Renal cortical epithelial cell (primary cell): ENCODE results near the gene KLHL5. TPM values are rescaled to one million over a fixed set of nuclear protein-coding genes. Genes with fewer than 3 reads are reported as not detected.
"Not testable (repeated sequence)": the region's sequence is repeated elsewhere in the genome, so short reads cannot be mapped to it uniquely, and the experiment has no call there.

ENCODE experiments used
- DNase-seq: peaks from one replicate; pipeline ENCODE4 v3.0.0-alpha.2; 2011; ENCODE audit warnings: low read depth
- total RNA-seq: library from RNA; depleted of rRNA; stranded (reverse); fragments of >200 nt; gene quantifications from 2 replicates; pipeline ENCODE4 v1.2.3, GENCODE V29; 2014

KLHL5 gene, protein sequence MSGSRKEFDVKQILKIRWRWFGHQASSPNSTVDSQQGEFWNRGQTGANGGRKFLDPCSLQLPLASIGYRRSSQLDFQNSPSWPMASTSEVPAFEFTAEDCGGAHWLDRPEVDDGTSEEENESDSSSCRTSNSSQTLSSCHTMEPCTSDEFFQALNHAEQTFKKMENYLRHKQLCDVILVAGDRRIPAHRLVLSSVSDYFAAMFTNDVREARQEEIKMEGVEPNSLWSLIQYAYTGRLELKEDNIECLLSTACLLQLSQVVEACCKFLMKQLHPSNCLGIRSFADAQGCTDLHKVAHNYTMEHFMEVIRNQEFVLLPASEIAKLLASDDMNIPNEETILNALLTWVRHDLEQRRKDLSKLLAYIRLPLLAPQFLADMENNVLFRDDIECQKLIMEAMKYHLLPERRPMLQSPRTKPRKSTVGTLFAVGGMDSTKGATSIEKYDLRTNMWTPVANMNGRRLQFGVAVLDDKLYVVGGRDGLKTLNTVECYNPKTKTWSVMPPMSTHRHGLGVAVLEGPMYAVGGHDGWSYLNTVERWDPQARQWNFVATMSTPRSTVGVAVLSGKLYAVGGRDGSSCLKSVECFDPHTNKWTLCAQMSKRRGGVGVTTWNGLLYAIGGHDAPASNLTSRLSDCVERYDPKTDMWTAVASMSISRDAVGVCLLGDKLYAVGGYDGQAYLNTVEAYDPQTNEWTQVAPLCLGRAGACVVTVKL
- 82.3 and 100 TPM in 2 replicates for total RNA-seq

DNA sequence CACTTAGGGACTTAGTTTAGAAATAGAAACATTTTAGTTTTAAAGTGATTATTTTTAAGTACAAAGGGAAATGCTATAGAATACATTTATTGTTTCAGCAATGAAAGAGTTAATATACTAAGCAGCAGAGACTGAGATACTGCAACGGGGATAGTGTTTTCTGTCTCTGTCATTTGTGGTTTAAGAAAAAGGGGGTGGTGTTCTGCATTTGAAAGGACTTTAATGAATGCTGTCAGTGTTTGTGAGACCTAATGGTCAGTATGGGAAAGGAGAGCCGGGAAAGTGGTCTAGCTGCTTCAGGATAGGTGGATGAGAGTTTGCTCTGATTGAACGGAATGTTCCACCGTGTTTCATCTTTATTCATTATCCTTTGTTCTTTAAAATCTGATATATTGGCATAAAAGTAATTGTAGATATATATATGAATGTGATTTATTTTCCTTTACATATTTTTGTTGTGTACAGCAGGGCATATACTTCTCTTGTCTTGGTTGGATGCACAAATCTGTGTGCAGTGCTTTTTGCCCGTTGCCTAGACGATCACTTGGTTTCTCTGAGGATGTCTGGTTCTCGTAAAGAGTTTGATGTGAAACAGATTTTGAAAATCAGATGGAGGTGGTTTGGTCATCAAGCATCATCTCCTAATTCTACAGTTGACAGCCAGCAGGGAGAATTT lies at the start of gene KLHL5:
Gene KLHL5, plus strand, starts transcription at position 139 of the 676 bp plus-strand sequence. Its CDS starts 421 bp downstream, at position 560.
- DNase-seq = peak; percentile 15

DNA sequence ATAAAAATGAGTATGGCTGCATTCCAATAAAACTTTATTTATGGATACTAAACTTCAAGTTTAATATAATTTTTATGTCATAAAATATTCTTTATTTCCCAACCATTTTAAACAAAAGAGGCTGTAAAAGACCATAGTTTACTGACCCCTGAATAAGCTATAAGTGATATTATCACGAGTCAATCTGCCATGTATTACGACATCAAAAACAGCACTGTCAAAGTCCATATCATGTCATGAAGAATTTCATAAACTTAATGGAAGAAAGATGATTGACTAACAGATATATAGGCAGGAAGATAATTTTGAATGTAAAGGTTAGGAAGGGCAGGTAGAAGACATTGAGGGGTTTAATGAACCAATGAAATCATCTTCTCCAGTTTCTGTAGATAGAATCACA lies 48.0 kb upstream of the KLHL5 start:
- DNase-seq = no peak

DNA sequence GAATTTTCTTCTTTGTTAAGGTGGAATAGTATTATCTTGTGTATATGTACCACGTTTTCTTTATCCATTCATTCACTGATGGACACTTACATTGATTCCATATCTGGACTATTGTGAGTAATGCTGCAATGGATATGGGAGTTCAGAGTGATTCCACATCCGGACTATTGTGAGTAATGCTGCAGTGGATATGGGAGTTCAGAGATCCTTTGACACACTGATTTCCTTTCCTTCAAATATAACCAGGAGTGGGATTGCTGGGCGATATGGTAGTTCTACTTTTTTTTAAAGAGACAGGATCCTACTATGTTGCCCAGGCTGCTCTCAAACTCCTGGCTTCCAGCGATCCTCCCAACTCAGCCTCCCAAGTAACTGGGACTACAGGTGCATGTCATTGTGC lies 41.9 kb upstream of the KLHL5 start:
- DNase-seq = no peak

DNA sequence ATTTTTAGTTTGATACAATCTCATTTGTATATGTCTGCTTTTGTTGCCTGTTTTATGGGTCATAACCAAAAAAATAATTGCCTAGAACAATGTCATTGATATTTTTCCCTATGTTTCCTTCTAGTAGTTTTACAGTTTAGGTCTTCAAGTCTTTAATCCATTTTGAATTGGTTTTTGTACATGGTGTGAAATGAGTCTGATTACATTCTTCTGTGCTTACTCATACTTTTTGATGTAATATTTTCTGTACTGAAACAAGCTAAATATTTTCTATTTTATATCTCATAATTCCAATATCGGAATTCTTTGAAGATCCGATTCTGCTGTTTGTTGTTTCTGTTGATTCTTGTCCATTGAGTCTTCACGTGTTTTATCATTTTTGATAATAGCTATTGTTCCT lies 40.4 kb upstream of the KLHL5 start:
- no peak for DNase-seq

DNA sequence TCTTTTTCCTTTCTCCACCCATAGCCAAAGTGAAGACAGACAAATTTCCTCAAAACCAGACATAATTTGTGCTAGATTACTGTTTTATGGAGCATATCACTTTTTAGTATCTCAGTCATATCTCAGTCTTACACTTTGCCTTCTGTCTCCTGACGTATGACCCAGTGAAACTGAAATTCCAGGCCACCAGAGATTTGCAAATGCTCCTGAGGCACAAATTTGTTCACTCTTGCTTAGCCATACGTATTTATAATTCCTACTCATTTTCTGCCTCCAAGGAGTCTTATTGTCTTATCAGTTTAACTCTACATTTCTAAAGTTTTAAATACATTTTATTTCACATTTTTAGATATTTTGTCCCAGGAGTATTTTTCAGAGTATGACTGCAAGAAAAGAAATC lies 39.8 kb upstream of the KLHL5 start:
- DNase-seq = no peak

DNA sequence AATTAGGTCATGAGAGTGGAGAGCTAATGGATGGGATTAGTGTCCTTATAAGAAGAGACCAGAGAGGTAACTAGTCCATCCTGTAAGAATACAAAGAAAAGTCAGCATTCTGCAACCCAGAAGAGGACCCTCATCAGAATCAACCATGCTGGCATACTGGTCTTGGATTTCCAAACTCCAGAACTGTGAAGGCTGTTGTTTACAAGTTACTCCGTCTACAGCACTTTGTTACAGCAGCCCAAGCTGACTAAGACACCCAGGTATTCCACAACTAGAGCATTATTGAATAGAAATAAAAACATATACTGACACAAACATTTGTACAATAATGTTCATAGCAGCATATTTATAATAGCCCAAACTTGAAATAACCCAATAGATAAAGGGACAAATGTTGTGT lies 39.0 kb upstream of the KLHL5 start:
- no peak for DNase-seq

DNA sequence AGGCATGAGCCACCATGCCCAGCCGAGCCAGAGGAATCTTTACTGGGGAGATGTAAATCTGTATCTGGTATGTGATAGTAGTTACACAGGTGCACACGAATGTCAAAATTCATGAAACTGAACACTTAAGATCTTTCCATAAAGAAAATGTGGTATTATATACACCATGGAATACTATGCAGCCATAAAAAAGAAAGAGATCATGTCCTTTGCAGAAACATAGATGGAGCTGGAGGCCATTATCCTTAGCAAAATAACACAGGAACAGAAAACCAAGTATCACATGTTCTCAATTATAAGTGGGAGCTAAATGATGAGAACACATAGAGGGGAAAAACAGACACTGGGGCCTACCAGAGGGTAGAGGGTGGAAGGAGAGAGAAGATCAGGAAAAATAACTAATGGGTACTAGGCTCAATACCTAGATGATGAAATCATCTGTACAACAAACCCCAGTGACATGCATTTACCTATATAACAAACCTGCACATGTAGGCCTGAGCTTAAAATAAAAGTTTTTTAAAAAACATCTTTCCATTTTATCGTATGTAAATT lies 37.6 kb upstream of the KLHL5 start:
- DNase-seq = no peak

DNA sequence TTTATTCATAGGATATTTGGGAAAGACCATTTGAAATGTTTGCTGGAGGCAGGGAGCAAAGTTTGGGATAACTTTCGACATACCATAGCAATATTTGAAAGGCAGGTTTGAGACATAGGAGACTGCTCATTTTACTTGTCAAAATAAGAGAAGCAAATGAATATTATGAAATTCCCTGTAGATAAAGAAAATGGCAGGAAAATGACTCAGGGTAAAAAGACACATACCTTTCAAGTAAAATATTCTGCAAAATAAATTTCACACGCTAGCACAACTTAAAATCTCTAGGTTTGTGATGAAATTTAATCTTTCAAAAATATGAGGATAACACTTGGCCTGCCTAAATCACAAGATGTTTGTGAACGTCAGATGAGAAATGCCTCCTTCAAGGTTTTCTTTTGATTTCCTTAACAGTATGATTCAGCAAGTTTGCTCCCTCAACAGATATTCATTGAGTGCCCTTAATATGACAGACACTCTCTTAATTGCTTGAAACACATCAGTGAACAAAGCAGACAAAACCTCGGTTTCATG lies 36.4 kb upstream of the KLHL5 start:
- DNase-seq = no peak

DNA sequence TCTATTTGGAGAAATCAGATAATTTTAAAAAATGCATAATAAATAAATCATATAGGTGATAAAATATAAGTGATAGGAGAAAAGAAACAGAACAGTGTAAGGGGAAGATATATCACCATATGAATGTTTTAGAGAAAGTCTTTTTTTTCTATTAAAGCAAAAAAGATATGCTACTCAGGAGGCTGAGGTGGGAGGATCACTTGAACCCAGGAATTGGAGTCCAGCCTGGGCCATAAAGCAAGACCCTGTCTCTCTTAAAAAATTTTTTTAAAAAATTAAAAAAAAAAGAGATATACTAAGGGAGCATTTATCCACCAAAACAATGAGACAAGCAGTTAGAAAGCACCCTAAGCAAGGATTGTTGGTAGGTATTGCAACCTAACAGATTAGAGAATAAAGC lies 35.9 kb upstream of the KLHL5 start:
- no peak for DNase-seq

DNA sequence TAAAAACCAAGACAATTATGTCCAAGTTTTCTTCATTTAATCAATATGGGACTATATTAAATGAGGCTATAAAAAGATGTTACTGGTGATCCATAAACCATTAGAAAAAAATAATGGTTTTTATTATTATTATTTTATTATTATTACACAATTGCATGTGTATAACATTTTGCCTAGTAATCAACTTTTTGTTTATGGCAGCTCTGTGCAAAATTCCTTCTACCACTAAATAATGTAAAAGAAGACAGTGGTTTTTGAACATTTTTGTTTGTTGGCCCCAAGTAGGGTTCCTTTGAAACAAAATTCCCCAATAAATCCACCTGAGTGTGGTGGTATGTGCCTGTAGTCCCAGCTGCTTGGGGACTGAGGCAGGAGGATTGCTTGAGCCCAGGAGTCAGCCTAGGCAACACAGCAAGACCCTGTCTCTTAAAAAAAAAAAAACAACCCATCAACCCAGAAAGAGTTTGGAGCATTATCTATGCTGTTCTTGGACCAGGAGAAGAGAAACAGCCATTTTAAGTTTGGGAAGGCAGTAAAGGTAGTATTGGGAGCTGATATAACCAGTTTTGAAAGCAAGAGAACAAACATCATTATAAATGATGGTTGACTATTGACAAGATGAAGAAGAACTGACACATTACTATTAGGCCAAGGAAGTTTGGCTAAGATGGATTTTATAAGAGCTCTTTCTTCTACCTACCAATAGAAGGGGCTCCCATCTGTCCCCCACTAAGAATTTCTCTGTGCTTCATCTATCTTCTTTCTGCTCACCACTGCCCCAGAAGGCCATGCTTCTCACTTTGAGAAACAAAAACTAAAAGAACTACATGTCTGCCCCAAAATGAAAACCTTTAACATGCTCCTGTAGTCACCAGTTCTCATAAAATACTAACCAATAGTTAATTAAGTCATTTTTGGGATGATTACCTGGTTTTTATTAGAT lies 32.0 kb upstream of the KLHL5 start:
- DNase-seq = no peak

DNA sequence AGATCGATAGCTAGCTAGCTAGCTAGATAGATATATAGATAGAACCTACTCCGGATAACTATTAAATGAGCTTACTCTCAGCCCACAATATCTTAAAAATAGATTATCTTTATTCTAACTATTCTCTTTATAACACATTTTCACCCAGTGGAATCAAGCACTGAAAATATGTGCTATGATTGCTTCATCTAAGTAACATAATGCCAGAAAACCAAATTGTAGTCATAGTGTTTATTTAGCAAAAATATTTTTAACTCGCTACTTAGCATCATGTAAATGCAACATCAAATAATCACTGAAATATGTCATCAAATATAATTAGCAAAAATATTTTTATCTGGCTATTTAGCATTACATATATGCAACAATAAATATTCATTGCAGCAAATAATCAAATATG lies 31.3 kb upstream of the KLHL5 start:
- no peak for DNase-seq

DNA sequence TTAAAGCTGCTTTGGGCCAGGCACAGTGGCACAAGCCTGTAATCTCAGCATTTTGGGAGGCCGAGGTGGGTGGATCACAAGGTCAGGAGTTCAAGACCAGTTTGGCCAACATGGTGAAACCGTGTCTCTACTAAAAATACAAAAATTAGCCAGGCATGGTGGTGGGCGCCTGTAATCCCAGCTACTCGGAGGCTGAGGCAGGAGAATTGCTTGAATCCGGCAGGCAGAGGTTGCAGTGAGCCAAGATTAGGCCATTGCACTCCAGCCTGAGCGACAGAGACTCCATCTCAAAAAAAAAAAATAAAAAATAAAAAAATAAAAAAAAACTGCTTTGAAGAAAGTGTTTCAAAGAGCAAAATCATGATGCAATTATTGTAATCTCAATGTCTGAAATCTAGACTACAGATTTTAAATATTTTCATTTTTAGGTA lies 30.4 kb upstream of the KLHL5 start:
- DNase-seq = not testable (repeated sequence)

DNA sequence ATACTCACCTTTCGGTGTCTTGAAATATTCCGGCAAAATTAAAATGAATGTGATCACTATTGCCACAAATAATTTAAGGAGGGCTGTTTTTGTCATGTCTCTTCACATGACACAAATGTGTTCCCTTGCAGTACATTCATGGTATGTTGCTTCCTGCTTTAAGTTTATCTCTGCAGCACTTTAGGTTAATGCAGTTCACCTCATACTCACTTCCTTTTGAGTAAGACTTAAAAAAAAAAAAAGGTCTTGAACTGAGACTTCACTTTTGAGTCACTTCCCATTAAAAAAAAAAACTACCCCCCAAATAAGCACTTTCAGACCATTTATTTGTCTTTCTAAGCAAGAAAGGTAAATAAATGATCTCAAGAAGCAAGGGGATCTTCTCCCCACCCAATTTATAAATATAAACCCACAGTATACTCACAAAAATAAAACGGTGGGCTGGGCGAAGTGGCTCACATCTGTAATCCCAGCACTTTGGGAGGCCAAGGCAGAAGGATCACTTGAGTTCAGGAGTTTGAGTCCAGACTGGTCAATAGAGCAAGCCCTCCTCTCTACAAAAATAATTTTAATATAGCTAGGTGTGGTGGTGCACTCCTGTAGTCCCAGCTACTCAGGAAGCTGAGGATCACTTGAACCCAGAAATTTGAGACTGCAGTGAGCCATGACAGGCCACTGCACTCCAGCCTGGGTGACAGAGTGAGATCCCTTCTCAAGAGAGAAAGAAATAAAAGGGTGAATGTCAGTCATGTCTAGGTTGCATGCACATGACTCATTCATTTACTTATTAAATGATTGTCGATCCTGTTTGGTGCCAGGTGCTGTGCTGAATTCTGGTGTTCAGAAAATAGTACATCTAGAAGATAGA lies 29.6 kb upstream of the KLHL5 start, which contains the start of gene TMEM156:
Gene TMEM156, minus strand, starts transcription at position 192 of the 868 bp plus-strand sequence. Its CDS starts 96 bp downstream, at position 96.
- DNase-seq = peak; percentile 80

DNA sequence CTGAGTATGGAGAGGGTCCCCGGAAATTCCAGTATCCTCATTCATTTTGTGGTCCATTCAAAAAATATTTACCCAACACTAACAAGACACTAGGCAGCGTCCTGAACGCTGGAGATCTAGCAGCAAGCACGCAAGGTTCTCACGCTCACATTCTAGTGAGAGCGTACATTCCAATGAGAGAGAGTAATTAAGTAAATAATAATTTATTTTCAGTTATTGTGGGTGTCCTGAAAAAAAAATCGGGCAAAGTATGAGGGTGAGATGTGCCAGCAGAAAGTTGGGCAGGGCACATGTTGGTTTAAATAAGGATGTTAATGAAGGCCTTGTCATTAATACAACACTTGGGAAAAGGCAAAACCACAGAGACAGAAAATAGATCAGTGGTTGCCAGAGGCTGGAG lies 25.9 kb upstream of the KLHL5 start:
- peak; percentile 37 for DNase-seq

DNA sequence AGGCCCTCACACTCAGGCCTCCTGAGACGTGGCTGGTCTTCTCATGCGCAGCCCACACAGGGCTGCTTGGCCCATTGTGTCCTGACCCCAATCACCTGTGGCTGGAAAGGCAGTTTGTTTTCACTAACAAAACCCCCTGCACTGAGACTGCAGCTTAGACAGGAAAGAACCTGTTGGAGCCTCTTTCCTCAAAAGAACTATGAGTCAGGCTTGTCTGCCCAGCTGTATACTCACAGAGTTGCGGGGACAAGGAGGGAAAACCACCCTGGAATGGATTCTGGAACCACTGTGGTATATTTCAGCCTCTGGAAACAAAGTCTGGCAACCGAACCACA lies 24.6 kb upstream of the KLHL5 start:
- DNase-seq = peak; percentile 95

DNA sequence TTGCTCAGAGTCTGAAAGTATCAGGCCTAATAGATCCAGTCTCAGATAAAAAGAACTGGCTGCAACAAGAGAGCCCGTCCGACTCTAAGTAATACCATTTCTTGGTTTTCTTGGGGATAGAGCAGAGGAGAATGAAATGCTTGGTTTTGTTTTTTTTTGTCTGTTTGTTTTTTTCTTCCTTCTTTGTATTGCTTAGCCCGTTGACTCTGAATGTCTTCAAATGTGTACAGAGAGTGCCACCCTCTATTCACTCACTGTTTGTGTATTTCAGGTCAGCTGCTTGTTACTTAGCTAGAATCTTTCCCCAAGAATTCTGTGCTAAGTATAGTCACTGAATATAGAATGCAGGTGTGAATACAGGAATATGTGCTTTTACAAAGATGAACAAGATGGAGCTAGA lies 24.1 kb upstream of the KLHL5 start:
- peak; percentile 49 for DNase-seq

DNA sequence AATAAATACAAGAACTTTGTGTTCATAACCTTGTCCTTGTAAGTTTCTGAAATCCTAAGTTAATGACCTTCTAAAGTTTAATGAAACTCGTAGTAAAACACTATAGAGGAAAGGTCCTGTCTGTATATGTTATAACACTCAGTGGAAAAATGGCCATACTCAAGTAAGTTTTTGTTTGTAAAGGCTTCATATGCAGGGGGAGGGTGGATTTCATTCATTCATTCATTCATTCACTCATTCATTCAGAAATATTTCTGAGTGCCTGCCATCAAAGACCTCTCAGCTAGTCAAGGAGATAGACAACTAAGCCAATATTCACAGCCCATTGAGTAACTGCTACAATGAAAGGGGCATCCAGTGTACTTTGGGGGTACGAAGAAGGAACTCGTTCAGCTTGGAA lies 22.9 kb upstream of the KLHL5 start:
- DNase-seq = no peak

DNA sequence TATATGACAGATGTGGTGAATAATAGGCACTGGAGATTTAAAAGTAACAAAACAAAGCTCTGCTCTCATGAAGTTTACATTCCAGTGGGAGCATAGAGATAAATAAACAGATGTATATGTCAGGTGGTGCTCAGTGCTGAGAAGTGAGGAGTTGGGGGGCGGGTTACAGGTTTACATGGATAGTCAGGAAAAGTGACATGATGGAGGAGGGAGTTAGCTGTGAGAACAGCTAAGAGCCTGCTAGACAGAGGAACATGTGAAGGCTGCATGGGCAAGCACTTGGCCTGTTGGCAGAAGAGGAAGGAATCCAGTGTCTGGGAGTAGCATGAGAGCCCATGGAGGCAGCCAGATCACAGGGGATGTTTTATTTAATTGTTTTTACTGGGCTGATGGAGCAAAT lies 19.7 kb upstream of the KLHL5 start:
- no peak for DNase-seq

DNA sequence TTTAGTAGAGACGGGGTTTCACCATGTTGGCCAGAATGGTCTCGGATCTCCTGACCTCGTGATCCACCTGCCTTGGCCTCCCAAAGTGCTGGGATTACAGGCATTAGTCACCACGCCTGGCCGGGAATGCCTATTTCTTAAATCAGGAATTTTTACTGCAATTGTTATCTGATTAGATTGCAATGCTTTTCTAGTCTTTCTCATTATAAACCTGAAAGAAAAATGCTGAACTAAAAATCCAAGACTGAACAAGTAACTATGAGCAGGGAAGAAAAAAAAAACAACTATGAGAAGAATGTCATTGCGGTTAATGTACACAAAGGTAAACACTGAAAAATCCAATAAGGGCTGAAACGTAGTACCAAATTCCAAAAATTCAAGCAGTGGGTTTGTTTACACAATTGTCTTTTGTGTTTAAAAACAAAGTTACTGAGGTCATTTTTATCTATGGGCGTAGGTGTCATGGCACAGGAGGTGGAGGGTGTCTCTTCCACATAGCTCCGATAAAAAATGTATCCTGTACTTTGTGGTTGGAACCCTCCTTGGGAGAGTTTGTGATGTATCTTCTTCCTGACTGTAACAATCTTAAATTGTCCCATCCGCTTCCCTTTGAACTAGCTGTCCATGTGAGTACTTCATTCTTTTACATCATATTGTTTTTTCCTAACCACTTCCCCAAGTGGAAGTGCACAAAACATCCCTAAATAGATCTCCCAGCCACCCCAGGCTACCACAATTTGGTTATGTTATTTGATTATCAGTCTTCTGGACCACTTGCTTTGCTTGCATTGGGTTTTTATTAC lies 18.8 kb upstream of the KLHL5 start:
- DNase-seq = peak; percentile 40
